HG02981 (cell line): Measurements from ENCODE around the gene PPP1CB.

Source experiments
- ATAC-seq: cut with Tn5 transposase; IDR thresholded peaks from one replicate; pipeline ENCODE4 v1.9.1; 2021; ENCODE audit warnings: mild to moderate bottlenecking, moderate library complexity; ENCODE audit not compliant: unreplicated experiment

Gene PPP1CB

DNA sequence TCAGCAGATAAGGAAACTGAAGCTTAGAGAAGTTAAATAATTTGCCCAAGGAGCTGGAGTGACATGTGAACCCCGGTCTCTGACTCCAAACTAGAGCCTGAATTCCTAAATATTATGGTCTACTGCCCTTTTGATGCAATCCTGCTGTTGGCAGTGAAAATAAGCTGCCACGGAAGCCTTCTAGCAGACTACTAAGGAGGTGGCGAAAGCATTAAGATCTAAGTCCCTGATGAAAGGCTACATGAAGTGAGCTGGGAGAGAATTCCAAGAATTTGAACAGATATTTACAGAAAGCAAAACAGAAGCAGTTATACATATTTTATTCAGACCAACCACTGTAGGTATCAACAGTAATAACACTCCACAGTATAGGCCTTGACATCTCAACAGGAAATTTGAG, 90.4 kb downstream of the PPP1CB start:
- no peak for ATAC-seq
